ENCODE data around the gene KIAA0586.

- TF ChIP-seq MBD4 (IDR thresholded peaks at IDR 0.05; ENCODE audit: borderline replicate concordance, low read length) (no peak), ZSCAN30 (CRISPR knock-in tag; IDR thresholded peaks at IDR 0.05) (no peak), ATF2 (CRISPR knock-in tag; IDR thresholded peaks at IDR 0.05) (no peak), ETS1 (CRISPR knock-in tag; IDR thresholded peaks at IDR 0.05) (no peak), ZNF367 (CRISPR knock-in tag; IDR thresholded peaks at IDR 0.05; ENCODE audit: borderline replicate concordance) (no peak)
These were observed 147.1 kb downstream of the KIAA0586 start for GRCh38 chr14:58574623-58575022.

Measured in HepG2 (cell line).